GM13977 (cell line): ENCODE data around the gene PRICKLE1.
A peak's percentile ranks its signal among the peaks of the same experiment; 100 is the strongest.

Experiments used
- DNase-seq: peaks from one replicate; pipeline ENCODE4 v3.0.0; 2012; ENCODE audit warnings: low spot score
- CTCF ChIP-seq: IDR thresholded peaks from 2 replicates; pipeline ENCODE4 v1.5.1; 2012; ENCODE audit warnings: mild to moderate bottlenecking, control low read depth; ENCODE audit not compliant: insufficient read depth; ENCODE audit errors: extremely low read depth, missing control alignments
- in situ Hi-C: fragments of 300-500 bp; cut with MboI; formaldehyde crosslinking; loops from one replicate; pipeline ENCODE4 v1.12.0; 2022; ENCODE audit warnings: low sequenced_read_pairs, low pct_unique_long_range_greater_than_20kb, mixed read lengths, inconsistent platforms; ENCODE audit not compliant: unreplicated experiment

Gene PRICKLE1

GRCh38 chr12:42589465-42590329, at the start of gene PRICKLE1:
Gene PRICKLE1, minus strand, starts transcription at chr12:42589746. Its CDS starts 117,230 bp downstream, at chr12:42472516.
- in situ Hi-C loops: loop anchor here (25.0 kb wide), 1 partner anchor 698 kb away; no protein-coding TSS in a partner anchor
- DNase-seq: peak; percentile 74
- TF ChIP-seq CTCF: no peak

- in situ Hi-C loops: no loop called here
- no peak for TF ChIP-seq CTCF
- no peak for DNase-seq
Observed at GRCh38 chr12:42638697-42639096, 49.2 kb upstream of the PRICKLE1 start.

GRCh38 chr12:42638011-42638410, 48.5 kb upstream of the PRICKLE1 start:
- in situ Hi-C loops: no loop called here
- no peak for DNase-seq

GRCh38 chr12:42636993-42637392, 47.4 kb upstream of the PRICKLE1 start:
- TF ChIP-seq CTCF: no peak
- no peak for DNase-seq
- in situ Hi-C loops: no loop called here

More at GRCh38 chr12:42638011-42638410, 48.5 kb upstream of the PRICKLE1 start:
- TF ChIP-seq CTCF: no peak

- DNase-seq: no peak
- TF ChIP-seq CTCF: no peak
- in situ Hi-C loops: no loop called here
Observed at GRCh38 chr12:42633594-42633993, 44.0 kb upstream of the PRICKLE1 start.

GRCh38 chr12:42631513-42631912, 42.0 kb upstream of the PRICKLE1 start:
- in situ Hi-C loops: no loop called here
- TF ChIP-seq CTCF: no peak
- DNase-seq: no peak
